GM12864 (cell line): Measurements from ENCODE around the gene B4GALNT2.

Source experiments
- DNase-seq: peaks from one replicate; pipeline ENCODE4 v3.0.0-alpha.2; 2011; ENCODE audit warnings: low read depth
- H3K4me3 ChIP-seq: 2 replicates; pipeline ENCODE4 v1.5.1; 2011; ENCODE audit warnings: mild to moderate bottlenecking, low read depth, low read length, control low read depth
- CTCF ChIP-seq: IDR thresholded peaks from 2 replicates; pipeline ENCODE4 v1.5.1; 2011; ENCODE audit warnings: low read depth, mild to moderate bottlenecking, moderate library complexity, low read length, control low read depth, inconsistent platforms; ENCODE audit errors: missing control alignments

The B4GALNT2 gene

GRCh38 chr17:49107211-49107557 is 25.4 kb upstream of the B4GALNT2 start:
- H3K4me3 ChIP-seq, result no peak overlapping the region
- TF ChIP-seq CTCF, result no peak
- DNase-seq, result no peak

GRCh38 chr17:49108318-49108717 is 24.3 kb upstream of the B4GALNT2 start:
- no peak overlapping the region for H3K4me3 ChIP-seq
- no peak for DNase-seq
- no peak for TF ChIP-seq CTCF

- TF ChIP-seq CTCF, result no peak
- no peak for DNase-seq
- no peak overlapping the region for H3K4me3 ChIP-seq
Measured at GRCh38 chr17:49110509-49110908, 22.1 kb upstream of the B4GALNT2 start.

- no peak for DNase-seq
- TF ChIP-seq CTCF, result no peak
- H3K4me3 ChIP-seq, result no peak overlapping the region
Measured at GRCh38 chr17:49111934-49112333, 20.6 kb upstream of the B4GALNT2 start.

- TF ChIP-seq CTCF, result no peak
- no peak overlapping the region for H3K4me3 ChIP-seq
- no peak for DNase-seq
Measured at GRCh38 chr17:49112936-49113335, 19.6 kb upstream of the B4GALNT2 start.

GRCh38 chr17:49114703-49115102 is 17.9 kb upstream of the B4GALNT2 start:
- no peak for DNase-seq
- no peak for TF ChIP-seq CTCF
- no peak overlapping the region for H3K4me3 ChIP-seq

GRCh38 chr17:49117587-49118230 is 14.9 kb upstream of the B4GALNT2 start:
- no peak overlapping the region for H3K4me3 ChIP-seq
- DNase-seq, result no peak
- TF ChIP-seq CTCF, result no peak
